SK-N-SH treated with all-trans-retinoic acid at 6 μM for 48 hours (cell line): ENCODE data around the gene RNF138.

ENCODE experiments used
- ATAC-seq: fragments of 200-7000 bp; cut with Tn5 transposase; 3 replicates; pipeline ENCODE4 v1.9.1; 2020; ENCODE audit warnings: mild to moderate bottlenecking, moderate library complexity
- ARNTL ChIP-seq: fragments of 450-650 bp; formaldehyde crosslinking; IDR thresholded peaks from 2 replicates; pipeline ENCODE4 v1.5.0; 2020; ENCODE audit warnings: low read depth, mild to moderate bottlenecking, moderate library complexity, borderline replicate concordance
- OSR1 ChIP-seq: fragments of 250-450 bp; sonication (Bioruptor Pico); IDR thresholded peaks from 2 replicates; pipeline ENCODE4 v1.8.0; 2022; ENCODE audit warnings: moderate library complexity, mild to moderate bottlenecking, inconsistent platforms
- PATZ1 ChIP-seq: fragments of 250-450 bp; sonication (Bioruptor Pico); IDR thresholded peaks from 2 replicates; pipeline ENCODE4 v1.8.0; 2020; ENCODE audit warnings: mild to moderate bottlenecking, moderate library complexity, borderline replicate concordance
- RARB ChIP-seq: fragments of 250-450 bp; sonication (Bioruptor Pico); IDR thresholded peaks from 2 replicates; pipeline ENCODE4 v1.8.0; 2021; ENCODE audit warnings: mild to moderate bottlenecking, moderate library complexity
- SNAI2 ChIP-seq: fragments of 250-450 bp; sonication (Bioruptor Pico); IDR thresholded peaks from 2 replicates; pipeline ENCODE4 v1.5.0; 2020; ENCODE audit warnings: mild to moderate bottlenecking, moderate library complexity
- TCF4 ChIP-seq: fragments of 250-450 bp; sonication (Bioruptor Pico); IDR thresholded peaks from 2 replicates; pipeline ENCODE4 v1.8.0; 2021; ENCODE audit warnings: mild to moderate bottlenecking, moderate library complexity, borderline replicate concordance
- TSHZ2 ChIP-seq: fragments of 250-450 bp; sonication (Bioruptor Pico); IDR thresholded peaks from 2 replicates; pipeline ENCODE4 v1.5.0; 2020; ENCODE audit warnings: mild to moderate bottlenecking, moderate library complexity
- ZC3H10 ChIP-seq: fragments of 250-450 bp; sonication (Bioruptor Pico); IDR thresholded peaks from 2 replicates; pipeline ENCODE4 v1.5.1; 2021; ENCODE audit warnings: mild to moderate bottlenecking, moderate library complexity
- ZFP3 ChIP-seq: fragments of 250-450 bp; sonication (Bioruptor Pico); IDR thresholded peaks from 2 replicates; pipeline ENCODE4 v1.5.0; 2020; ENCODE audit warnings: mild to moderate bottlenecking, moderate library complexity
- ZFP30 ChIP-seq: fragments of 450-650 bp; formaldehyde crosslinking; IDR thresholded peaks from 2 replicates; pipeline ENCODE4 v1.5.0; 2022; ENCODE audit warnings: mild to moderate bottlenecking, moderate library complexity
- ZNF565 ChIP-seq: fragments of 450-650 bp; formaldehyde crosslinking; conservative IDR thresholded peaks from 2 replicates; pipeline ENCODE4 v1.5.0; 2020; ENCODE audit warnings: low read depth, mild to moderate bottlenecking, moderate library complexity
- ZNF8 ChIP-seq: fragments of 450-650 bp; formaldehyde crosslinking; IDR thresholded peaks from 2 replicates; pipeline ENCODE4 v1.5.0; 2020; ENCODE audit warnings: mild to moderate bottlenecking, moderate library complexity
- TF ChIP-seq, protein P1 (sequence below): fragments of 250-450 bp; sonication (Bioruptor Pico); IDR thresholded peaks from 2 replicates; pipeline ENCODE4 v1.5.1; 2021; ENCODE audit warnings: mild to moderate bottlenecking, moderate library complexity
- TF ChIP-seq, protein P2 (sequence below): fragments of 250-450 bp; sonication (Bioruptor Pico); IDR thresholded peaks from 2 replicates; pipeline ENCODE4 v1.5.1; 2020; ENCODE audit warnings: low read depth, mild to moderate bottlenecking, moderate library complexity
- TF ChIP-seq, protein P3 (sequence below): fragments of 250-450 bp; sonication (Bioruptor Pico); IDR thresholded peaks from 2 replicates; pipeline ENCODE4 v1.8.0; 2021; ENCODE audit warnings: low read depth, mild to moderate bottlenecking, moderate library complexity, borderline replicate concordance

RNF138 gene

DNA sequence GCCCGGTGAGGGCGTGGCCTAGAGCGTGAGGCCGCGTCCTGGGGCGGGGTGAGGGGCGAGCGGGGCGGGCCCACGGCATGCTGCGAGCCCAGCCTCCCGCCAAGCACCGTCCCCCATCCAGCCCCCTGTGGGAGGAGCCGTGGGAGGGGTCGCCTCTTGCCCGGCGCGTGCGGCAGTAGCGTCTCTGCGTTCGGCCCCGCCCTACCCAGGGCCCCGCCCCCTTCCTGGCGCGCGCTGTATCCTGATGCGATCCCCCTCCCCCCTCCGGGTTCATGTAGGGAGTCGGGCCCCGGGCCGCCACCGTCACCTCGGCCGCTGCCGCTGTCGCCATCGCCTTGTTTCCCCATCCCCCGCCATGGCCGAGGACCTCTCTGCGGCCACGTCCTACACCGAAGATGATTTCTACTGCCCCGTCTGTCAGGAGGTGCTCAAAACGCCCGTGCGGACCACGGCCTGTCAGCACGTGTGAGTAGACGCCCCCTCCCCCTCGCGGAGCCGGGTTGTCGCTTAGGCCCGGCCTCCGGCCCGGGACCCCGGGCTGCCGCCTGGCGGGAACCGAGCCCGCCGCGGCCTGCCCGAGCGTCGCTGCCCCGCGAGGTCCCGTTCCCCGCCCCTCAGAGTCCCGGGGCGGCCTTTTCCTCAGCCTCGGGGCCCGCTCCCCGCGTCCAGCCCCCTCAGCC, 888 bp downstream of the RNF138 start:
- no peak for TF ChIP-seq TCF4 (CRISPR knock-in tag)
- TF ChIP-seq ZFP30 (CRISPR knock-in tag), result no peak
- TF ChIP-seq, protein P1, sequence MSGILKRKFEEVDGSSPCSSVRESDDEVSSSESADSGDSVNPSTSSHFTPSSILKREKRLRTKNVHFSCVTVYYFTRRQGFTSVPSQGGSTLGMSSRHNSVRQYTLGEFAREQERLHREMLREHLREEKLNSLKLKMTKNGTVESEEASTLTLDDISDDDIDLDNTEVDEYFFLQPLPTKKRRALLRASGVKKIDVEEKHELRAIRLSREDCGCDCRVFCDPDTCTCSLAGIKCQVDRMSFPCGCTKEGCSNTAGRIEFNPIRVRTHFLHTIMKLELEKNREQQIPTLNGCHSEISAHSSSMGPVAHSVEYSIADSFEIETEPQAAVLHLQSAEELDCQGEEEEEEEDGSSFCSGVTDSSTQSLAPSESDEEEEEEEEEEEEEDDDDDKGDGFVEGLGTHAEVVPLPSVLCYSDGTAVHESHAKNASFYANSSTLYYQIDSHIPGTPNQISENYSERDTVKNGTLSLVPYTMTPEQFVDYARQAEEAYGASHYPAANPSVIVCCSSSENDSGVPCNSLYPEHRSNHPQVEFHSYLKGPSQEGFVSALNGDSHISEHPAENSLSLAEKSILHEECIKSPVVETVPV, result no peak
- no peak for TF ChIP-seq ZNF565 (CRISPR knock-in tag)
- TF ChIP-seq ZC3H10 (CRISPR knock-in tag), result no peak
- no peak for TF ChIP-seq ZFP3
- peak; percentile 94 for ATAC-seq

DNA sequence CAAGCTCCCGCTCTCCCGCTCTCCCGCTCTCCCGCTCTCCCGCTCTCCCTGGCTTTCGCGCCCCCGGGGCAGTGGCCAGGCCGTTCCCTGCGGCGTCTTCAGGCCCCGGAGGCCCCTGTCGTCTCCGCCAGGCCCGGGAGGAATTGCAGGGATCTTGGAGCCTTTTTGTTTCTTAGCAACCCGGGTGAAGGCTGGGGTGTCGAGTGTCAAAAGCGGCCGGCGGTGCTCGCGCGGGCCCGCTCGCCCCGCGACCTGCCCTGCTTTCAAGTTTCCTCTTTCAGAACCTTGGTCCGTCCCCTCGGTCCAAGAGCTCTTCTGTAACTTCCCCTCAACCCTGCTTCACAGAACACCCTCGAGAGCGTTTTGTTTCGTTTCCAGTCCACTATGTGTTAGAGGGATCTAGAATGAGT, 1.4 kb downstream of the RNF138 start:
- peak; percentile 56 for ATAC-seq
- TF ChIP-seq OSR1 (no peak), TSHZ2 (CRISPR knock-in tag) (no peak), ZFP3 (no peak), ARNTL (CRISPR knock-in tag) (no peak), ZNF8 (CRISPR knock-in tag) (no peak), SNAI2 (no peak), TCF4 (CRISPR knock-in tag) (no peak), PATZ1 (CRISPR knock-in tag) (no peak)
- TF ChIP-seq, protein P2, sequence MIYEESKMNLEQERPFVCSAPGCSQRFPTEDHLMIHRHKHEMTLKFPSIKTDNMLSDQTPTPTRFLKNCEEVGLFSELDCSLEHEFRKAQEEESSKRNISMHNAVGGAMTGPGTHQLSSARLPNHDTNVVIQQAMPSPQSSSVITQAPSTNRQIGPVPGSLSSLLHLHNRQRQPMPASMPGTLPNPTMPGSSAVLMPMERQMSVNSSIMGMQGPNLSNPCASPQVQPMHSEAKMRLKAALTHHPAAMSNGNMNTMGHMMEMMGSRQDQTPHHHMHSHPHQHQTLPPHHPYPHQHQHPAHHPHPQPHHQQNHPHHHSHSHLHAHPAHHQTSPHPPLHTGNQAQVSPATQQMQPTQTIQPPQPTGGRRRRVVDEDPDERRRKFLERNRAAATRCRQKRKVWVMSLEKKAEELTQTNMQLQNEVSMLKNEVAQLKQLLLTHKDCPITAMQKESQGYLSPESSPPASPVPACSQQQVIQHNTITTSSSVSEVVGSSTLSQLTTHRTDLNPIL (CRISPR knock-in tag), result no peak
- TF ChIP-seq, protein P3, sequence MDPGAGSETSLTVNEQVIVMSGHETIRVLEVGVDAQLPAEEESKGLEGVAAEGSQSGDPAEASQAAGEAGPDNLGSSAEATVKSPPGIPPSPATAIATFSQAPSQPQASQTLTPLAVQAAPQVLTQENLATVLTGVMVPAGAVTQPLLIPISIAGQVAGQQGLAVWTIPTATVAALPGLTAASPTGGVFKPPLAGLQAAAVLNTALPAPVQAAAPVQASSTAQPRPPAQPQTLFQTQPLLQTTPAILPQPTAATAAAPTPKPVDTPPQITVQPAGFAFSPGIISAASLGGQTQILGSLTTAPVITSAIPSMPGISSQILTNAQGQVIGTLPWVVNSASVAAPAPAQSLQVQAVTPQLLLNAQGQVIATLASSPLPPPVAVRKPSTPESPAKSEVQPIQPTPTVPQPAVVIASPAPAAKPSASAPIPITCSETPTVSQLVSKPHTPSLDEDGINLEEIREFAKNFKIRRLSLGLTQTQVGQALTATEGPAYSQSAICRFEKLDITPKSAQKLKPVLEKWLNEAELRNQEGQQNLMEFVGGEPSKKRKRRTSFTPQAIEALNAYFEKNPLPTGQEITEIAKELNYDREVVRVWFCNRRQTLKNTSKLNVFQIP (CRISPR knock-in tag), result no peak
- TF ChIP-seq, all 23 proteins: peak for 0

DNA sequence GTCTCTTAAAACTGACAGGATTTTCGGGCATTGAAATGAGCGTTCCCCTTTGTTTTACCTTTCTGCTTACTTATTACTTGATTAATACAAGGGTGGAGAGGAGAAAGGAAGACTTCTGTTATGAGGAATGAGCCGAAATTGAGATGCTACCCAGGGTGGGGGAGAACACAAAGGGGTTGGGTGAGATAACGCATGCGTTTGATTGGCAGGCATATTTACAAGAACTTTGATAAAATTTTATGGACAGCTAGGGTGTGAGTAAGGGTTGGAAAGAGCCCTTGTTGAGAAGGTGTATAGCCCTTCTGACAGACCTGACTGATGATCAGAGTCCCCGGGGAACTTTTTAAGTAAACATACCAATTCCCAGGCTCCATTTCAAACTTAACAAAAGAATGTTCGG, 1.8 kb downstream of the RNF138 start:
- ATAC-seq, result no peak
- no peak for TF ChIP-seq ARNTL (CRISPR knock-in tag)
- TF ChIP-seq ZFP3, result no peak
- no peak for TF ChIP-seq PATZ1 (CRISPR knock-in tag)
- no peak for TF ChIP-seq RARB (CRISPR knock-in tag)
- TF ChIP-seq ZFP30 (CRISPR knock-in tag), result no peak
- TF ChIP-seq ZC3H10 (CRISPR knock-in tag), result no peak
